Fibroblast of lung (primary cell): ENCODE measurements around the gene KMT2B.

Experiments used
- EZH2 ChIP-seq: IDR thresholded peaks from 2 replicates; pipeline ENCODE4 v1.5.1; 2012; ENCODE audit warnings: low read length, control low read depth, mild to moderate bottlenecking; ENCODE audit errors: missing control alignments
- TF ChIP-seq, protein P1 (sequence below), 2 donors: IDR thresholded peaks in 1 of 2; conservative IDR thresholded peaks in 1 of 2; 1 replicate in 1 of 2; 2 replicates in 1 of 2; pipeline ENCODE4 v1.5.1; 2011 to 2012; ENCODE audit warnings: low read length in 2 of 2, control low read depth in 1 of 2, inconsistent platforms in 1 of 2, low read depth in 1 of 2, mild to moderate bottlenecking in 1 of 2

- TF ChIP-seq, protein P1, sequence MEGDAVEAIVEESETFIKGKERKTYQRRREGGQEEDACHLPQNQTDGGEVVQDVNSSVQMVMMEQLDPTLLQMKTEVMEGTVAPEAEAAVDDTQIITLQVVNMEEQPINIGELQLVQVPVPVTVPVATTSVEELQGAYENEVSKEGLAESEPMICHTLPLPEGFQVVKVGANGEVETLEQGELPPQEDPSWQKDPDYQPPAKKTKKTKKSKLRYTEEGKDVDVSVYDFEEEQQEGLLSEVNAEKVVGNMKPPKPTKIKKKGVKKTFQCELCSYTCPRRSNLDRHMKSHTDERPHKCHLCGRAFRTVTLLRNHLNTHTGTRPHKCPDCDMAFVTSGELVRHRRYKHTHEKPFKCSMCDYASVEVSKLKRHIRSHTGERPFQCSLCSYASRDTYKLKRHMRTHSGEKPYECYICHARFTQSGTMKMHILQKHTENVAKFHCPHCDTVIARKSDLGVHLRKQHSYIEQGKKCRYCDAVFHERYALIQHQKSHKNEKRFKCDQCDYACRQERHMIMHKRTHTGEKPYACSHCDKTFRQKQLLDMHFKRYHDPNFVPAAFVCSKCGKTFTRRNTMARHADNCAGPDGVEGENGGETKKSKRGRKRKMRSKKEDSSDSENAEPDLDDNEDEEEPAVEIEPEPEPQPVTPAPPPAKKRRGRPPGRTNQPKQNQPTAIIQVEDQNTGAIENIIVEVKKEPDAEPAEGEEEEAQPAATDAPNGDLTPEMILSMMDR (conservative IDR thresholded peaks at IDR 0.05 in 1 of 2, IDR thresholded peaks at IDR 0.05 in 1 of 2; ENCODE audit: low read depth in 1 of 2, low read length in 2 of 2), result no peak
- no peak for TF ChIP-seq EZH2
Observed at GRCh38 chr19:35755131-35755549, 37.3 kb downstream of the KMT2B start.
